Measurements from ENCODE around the gene WDR90. TPM values are rescaled to one million over a fixed set of nuclear protein-coding genes. Genes with fewer than 3 reads are reported as not detected.

WDR90 gene
- polyA plus RNA-seq, 1 donor from 2014 or later, result 32.1 TPM

DNA sequence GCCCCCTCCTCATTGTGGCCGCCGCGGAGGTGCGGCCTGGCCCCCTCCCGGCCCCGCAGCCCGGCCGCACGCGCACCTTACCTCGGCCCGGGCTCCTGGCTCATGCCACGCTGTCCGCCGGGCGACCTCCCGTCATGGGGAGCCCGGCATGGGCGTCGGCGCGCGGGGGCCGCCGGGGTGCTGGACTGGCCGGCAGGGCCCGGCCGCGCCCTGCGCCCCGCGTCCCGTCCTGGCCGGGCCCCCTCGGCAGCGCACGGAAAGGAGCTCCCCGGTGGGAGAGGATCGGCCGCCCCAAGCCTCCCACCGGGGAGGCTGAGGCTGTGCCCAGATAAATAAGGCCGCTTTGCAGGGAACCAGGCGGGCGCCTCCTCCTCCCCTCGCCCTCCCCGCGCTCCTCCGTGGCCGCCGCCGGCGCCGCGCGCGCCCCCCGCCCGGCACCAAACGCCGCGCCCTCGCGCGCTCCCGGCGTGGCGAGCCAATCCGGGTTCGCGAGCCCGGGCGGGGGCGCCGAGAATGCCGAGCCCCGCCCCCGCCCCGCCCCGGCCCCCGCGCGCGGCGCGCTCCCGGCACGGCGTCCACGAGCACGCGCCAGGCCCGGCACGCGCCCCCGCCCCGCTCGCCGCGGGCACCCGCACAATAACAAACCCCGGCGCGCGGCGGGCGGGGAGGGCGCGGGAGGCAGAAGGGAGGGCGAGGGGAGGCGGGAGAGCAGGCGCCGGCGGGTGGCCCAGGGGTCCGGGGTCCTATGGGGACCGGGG lies 56.4 kb downstream of the WDR90 start, which contains the start of gene FBXL16:
FBXL16 (minus strand) TSS at position 371 of the 758 bp plus-strand sequence. CDS start 8,396 bp downstream, outside the sequence.
- peaks cover 38% of the 10 kb centered on the region for H3K79me2 ChIP-seq (replicated peaks; ENCODE audit: insufficient read depth, low read length)
- peak within 1 kb of the TSS; percentile 87 for H3K4me2 ChIP-seq (ENCODE audit: low read length)
- H3K27ac ChIP-seq (ENCODE audit: low read length), result peak within 1 kb of the TSS; percentile 86
- peak within 1 kb of the TSS; percentile 89 for H3K9ac ChIP-seq (ENCODE audit: low read length)
- no peaks in the 10 kb centered on the region for H3K9me2 ChIP-seq (ENCODE audit: insufficient read depth, low read length)
- TF ChIP-seq MXI1 (conservative IDR thresholded peaks at IDR 0.05; ENCODE audit: poor library complexity, severe bottlenecking), result peak; percentile 47
- TF ChIP-seq, protein P1, sequence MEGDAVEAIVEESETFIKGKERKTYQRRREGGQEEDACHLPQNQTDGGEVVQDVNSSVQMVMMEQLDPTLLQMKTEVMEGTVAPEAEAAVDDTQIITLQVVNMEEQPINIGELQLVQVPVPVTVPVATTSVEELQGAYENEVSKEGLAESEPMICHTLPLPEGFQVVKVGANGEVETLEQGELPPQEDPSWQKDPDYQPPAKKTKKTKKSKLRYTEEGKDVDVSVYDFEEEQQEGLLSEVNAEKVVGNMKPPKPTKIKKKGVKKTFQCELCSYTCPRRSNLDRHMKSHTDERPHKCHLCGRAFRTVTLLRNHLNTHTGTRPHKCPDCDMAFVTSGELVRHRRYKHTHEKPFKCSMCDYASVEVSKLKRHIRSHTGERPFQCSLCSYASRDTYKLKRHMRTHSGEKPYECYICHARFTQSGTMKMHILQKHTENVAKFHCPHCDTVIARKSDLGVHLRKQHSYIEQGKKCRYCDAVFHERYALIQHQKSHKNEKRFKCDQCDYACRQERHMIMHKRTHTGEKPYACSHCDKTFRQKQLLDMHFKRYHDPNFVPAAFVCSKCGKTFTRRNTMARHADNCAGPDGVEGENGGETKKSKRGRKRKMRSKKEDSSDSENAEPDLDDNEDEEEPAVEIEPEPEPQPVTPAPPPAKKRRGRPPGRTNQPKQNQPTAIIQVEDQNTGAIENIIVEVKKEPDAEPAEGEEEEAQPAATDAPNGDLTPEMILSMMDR (IDR thresholded peaks at IDR 0.05; ENCODE audit: poor library complexity, severe bottlenecking), result no peak
- TF ChIP-seq, protein P2, sequence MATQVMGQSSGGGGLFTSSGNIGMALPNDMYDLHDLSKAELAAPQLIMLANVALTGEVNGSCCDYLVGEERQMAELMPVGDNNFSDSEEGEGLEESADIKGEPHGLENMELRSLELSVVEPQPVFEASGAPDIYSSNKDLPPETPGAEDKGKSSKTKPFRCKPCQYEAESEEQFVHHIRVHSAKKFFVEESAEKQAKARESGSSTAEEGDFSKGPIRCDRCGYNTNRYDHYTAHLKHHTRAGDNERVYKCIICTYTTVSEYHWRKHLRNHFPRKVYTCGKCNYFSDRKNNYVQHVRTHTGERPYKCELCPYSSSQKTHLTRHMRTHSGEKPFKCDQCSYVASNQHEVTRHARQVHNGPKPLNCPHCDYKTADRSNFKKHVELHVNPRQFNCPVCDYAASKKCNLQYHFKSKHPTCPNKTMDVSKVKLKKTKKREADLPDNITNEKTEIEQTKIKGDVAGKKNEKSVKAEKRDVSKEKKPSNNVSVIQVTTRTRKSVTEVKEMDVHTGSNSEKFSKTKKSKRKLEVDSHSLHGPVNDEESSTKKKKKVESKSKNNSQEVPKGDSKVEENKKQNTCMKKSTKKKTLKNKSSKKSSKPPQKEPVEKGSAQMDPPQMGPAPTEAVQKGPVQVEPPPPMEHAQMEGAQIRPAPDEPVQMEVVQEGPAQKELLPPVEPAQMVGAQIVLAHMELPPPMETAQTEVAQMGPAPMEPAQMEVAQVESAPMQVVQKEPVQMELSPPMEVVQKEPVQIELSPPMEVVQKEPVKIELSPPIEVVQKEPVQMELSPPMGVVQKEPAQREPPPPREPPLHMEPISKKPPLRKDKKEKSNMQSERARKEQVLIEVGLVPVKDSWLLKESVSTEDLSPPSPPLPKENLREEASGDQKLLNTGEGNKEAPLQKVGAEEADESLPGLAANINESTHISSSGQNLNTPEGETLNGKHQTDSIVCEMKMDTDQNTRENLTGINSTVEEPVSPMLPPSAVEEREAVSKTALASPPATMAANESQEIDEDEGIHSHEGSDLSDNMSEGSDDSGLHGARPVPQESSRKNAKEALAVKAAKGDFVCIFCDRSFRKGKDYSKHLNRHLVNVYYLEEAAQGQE (IDR thresholded peaks at IDR 0.05; ENCODE audit: borderline replicate concordance), result no peak
- TF ChIP-seq RAD21 (conservative IDR thresholded peaks at IDR 0.05), result no peak
- peak; percentile 54 for TF ChIP-seq POLR2AphosphoS5 (IDR thresholded peaks at IDR 0.05)
- TF ChIP-seq EZH2 (IDR thresholded peaks at IDR 0.05; ENCODE audit: borderline replicate concordance, insufficient read depth, low read length, poor library complexity, severe bottlenecking), result no peak
- TF ChIP-seq SMC3 (conservative IDR thresholded peaks at IDR 0.05; ENCODE audit: poor library complexity), result no peak
- TF ChIP-seq TAF1 (IDR thresholded peaks at IDR 0.05; ENCODE audit: low read depth), result no peak
- TF ChIP-seq EP300 (conservative IDR thresholded peaks at IDR 0.05; ENCODE audit: poor library complexity, severe bottlenecking), result peak; percentile 18
- H4K20me1 ChIP-seq (ENCODE audit: insufficient read depth), result peaks cover 37% of the 10 kb centered on the region
- H3K36me3 ChIP-seq (ENCODE audit: insufficient read depth, low read length), result no peaks in the 10 kb centered on the region
- H3K9me3 ChIP-seq (ENCODE audit: low read length), result no peaks in the 10 kb centered on the region
- peak within 1 kb of the TSS; percentile 96 for H3K4me3 ChIP-seq (ENCODE audit: low read length)
- peaks cover 18% of the 10 kb centered on the region for H3K27me3 ChIP-seq (ENCODE audit: insufficient read depth, low read depth, low read length)
- H2AFZ ChIP-seq (ENCODE audit: low read depth, low read length), result peak within 1 kb of the TSS; percentile 2
- H3F3A ChIP-seq (ENCODE audit: insufficient read depth, low read length, poor library complexity, severe bottlenecking), result peaks cover under 1% of the 10 kb centered on the region

- Histone ChIP-seq H3K36me3 (ENCODE audit: insufficient read depth, low read length) (no peaks in the 10 kb centered on the region), H3K9me3 (ENCODE audit: low read length) (no peaks in the 10 kb centered on the region), H4K20me1 (ENCODE audit: insufficient read depth) (peaks cover 28% of the 10 kb centered on the region), H3K9ac (ENCODE audit: low read length) (peak overlapping the region; percentile 79), H3K9me2 (ENCODE audit: insufficient read depth, low read length) (no peaks in the 10 kb centered on the region), H3K79me2 (replicated peaks; ENCODE audit: insufficient read depth, low read length) (peaks cover 39% of the 10 kb centered on the region), H3K27ac (ENCODE audit: low read length) (peak overlapping the region; percentile 86), H3F3A (ENCODE audit: insufficient read depth, low read length, poor library complexity, severe bottlenecking) (peaks cover 5% of the 10 kb centered on the region), H3K27me3 (ENCODE audit: insufficient read depth, low read depth, low read length) (peaks cover 10% of the 10 kb centered on the region), H3K4me3 (ENCODE audit: low read length) (peak overlapping the region; percentile 73), H2AFZ (ENCODE audit: low read depth, low read length) (peak overlapping the region; percentile 2), H3K4me2 (ENCODE audit: low read length) (peak overlapping the region; percentile 80)
- TF ChIP-seq TAF1 (IDR thresholded peaks at IDR 0.05; ENCODE audit: low read depth), result no peak
- TF ChIP-seq, protein P2 (IDR thresholded peaks at IDR 0.05; ENCODE audit: borderline replicate concordance), result no peak
- no peak for TF ChIP-seq MXI1 (conservative IDR thresholded peaks at IDR 0.05; ENCODE audit: poor library complexity, severe bottlenecking)
- TF ChIP-seq EZH2 (IDR thresholded peaks at IDR 0.05; ENCODE audit: borderline replicate concordance, insufficient read depth, low read length, poor library complexity, severe bottlenecking), result no peak
- TF ChIP-seq, protein P1 (IDR thresholded peaks at IDR 0.05; ENCODE audit: poor library complexity, severe bottlenecking), result no peak
- no peak for TF ChIP-seq EP300 (conservative IDR thresholded peaks at IDR 0.05; ENCODE audit: poor library complexity, severe bottlenecking)
- TF ChIP-seq SMC3 (conservative IDR thresholded peaks at IDR 0.05; ENCODE audit: poor library complexity), result no peak
- no peak for TF ChIP-seq RAD21 (conservative IDR thresholded peaks at IDR 0.05)
- peak; percentile 27 for TF ChIP-seq POLR2AphosphoS5 (IDR thresholded peaks at IDR 0.05)
Observed at GRCh38 chr16:706189-707061, 57.3 kb downstream of the WDR90 start.

All from neural cell (in vitro differentiated cells).